ENCODE measurements around the gene KCNT1. TPM values are rescaled to one million over a fixed set of nuclear protein-coding genes. Genes with fewer than 3 reads are reported as not detected.

The KCNT1 gene
- total RNA-seq, 1 experiment from 2014 or later: 0.68 TPM

DNA sequence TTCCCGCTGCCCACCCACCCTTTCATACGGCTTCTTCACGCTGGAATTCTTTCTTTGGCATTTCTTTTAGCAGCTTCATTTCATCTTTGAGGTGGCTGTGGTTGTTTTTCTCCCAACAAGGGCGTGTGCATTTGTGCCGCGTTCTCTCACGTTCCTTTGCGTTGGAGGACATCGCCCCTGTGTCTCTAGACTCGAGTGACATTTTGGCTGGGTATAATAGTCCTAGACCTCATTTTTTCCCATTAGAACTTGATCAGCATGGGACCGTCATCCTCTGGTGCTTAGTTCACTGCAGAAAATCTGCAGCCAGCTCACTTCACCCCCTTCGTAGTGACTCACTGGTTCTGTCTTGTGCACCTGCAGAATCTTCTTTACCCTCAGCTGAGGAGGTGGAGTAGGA lies 29.5 kb downstream of the KCNT1 start:
- Histone ChIP-seq H2BK5ac (ENCODE audit: insufficient read length, low read length) (no peak overlapping the region), H3K56ac (ENCODE audit: insufficient read length, low read depth, low read length) (no peak overlapping the region), H4K8ac (replicated peaks; ENCODE audit: insufficient read length, low read depth, low read length) (no peak overlapping the region), H2BK20ac (ENCODE audit: low read depth, low read length, poor library complexity, severe bottlenecking) (no peak overlapping the region), H2BK120ac (ENCODE audit: low read depth, low read length, poor library complexity, severe bottlenecking) (no peak overlapping the region), H2AK5ac (ENCODE audit: insufficient read length, low read length) (no peak overlapping the region), H3K14ac (ENCODE audit: insufficient read depth, low read length) (no peak overlapping the region), H4K91ac (ENCODE audit: insufficient read length, low read depth, low read length) (no peak overlapping the region), H2BK12ac (ENCODE audit: insufficient read length, low read depth, low read length) (no peak overlapping the region), H3K79me2 (ENCODE audit: insufficient read depth, low read length) (no peaks in the 10 kb centered on the region), H3K18ac (ENCODE audit: insufficient read length, low read depth, low read length) (no peak overlapping the region), H3K27me3 (ENCODE audit: insufficient read depth, low read length) (peaks cover 5% of the 10 kb centered on the region; the same call in 1 of the 2 replicates), H3K9me3 (ENCODE audit: control insufficient read depth, low read depth, low read length) (peaks cover 7% of the 10 kb centered on the region), H3K4me2 (ENCODE audit: insufficient read depth, insufficient read length, low read length) (no peak overlapping the region), H3K23me2 (ENCODE audit: insufficient read length, low read depth, low read length, poor library complexity, severe bottlenecking) (no peaks in the 10 kb centered on the region), H3K23ac (ENCODE audit: insufficient read length, low read depth, low read length) (no peak overlapping the region), H3K4ac (ENCODE audit: low read depth, low read length) (no peak overlapping the region), H3K27ac (ENCODE audit: insufficient read length, low read depth, low read length) (no peak overlapping the region), H2BK15ac (ENCODE audit: low read depth, low read length) (no peak overlapping the region), H3K9ac (ENCODE audit: extremely low read depth, insufficient read length, low read length) (no peak overlapping the region), H4K20me1 (ENCODE audit: control insufficient read depth, insufficient read depth, insufficient read length) (no peaks in the 10 kb centered on the region), H3T11ph (ENCODE audit: low read length) (no peak overlapping the region), H3K4me1 (ENCODE audit: insufficient read depth, low read length) (no peaks in the 10 kb centered on the region; the same call in 1 of the 2 replicates), H3K79me1 (ENCODE audit: insufficient read depth, low read depth, low read length, poor library complexity, severe bottlenecking) (no peaks in the 10 kb centered on the region), H2AFZ (ENCODE audit: low read length) (no peak overlapping the region), H4K5ac (ENCODE audit: insufficient read length, low read depth, low read length) (no peak overlapping the region)
- H3K9me3 Mint-ChIP-seq: peaks cover 22 to 24% of the 10 kb centered on the region in 2 experiments
- WGBS (ENCODE audit: extremely low coverage, insufficient read length, low lambda C conversion rate): no CpG with 5 or more reads among the region's 12 CpGs
- H3K4me1 Mint-ChIP-seq: peaks cover 13% of the 10 kb centered on the region in 2 experiments
- no peak overlapping the region for H3K27ac Mint-ChIP-seq
- no peak overlapping the region for H3K4me3 Mint-ChIP-seq
- peaks cover 3 to 21% (median 13%) of the 10 kb centered on the region in 3 experiments for H3K36me3 Mint-ChIP-seq (ENCODE audit: insufficient read depth in 1 of 3, low read depth in 3 of 3)
- DNase-seq: no peak
- H3K27me3 Mint-ChIP-seq (ENCODE audit: low read depth): peaks cover 29% of the 10 kb centered on the region
- TF ChIP-seq CTCF (conservative IDR thresholded peaks at IDR 0.05): no peak
